HEK293T (cell line): ENCODE results near the gene MAGEA8.

Source experiments
- BHLHE40 ChIP-seq: fragments of 450-650 bp; IDR thresholded peaks from 2 replicates; pipeline ENCODE4 v1.6.1; 2016; ENCODE audit warnings: mild to moderate bottlenecking, moderate library complexity, borderline replicate concordance
- ELF4 ChIP-seq: fragments of 450-650 bp; IDR thresholded peaks from 2 replicates; pipeline ENCODE4 v1.6.1; 2017; ENCODE audit warnings: antibody characterized with exemption
- FOXK2 ChIP-seq: fragments of 450-650 bp; IDR thresholded peaks from 2 replicates; pipeline ENCODE4 v1.6.1; 2016; ENCODE audit warnings: mild to moderate bottlenecking
- HDGF ChIP-seq: fragments of 450-650 bp; IDR thresholded peaks from 2 replicates; pipeline ENCODE4 v1.6.1; 2017; ENCODE audit warnings: antibody characterized with exemption, borderline replicate concordance
- NFRKB ChIP-seq: fragments of 450-650 bp; IDR thresholded peaks from 2 replicates; pipeline ENCODE4 v1.6.1; 2016; ENCODE audit warnings: mild to moderate bottlenecking, moderate library complexity
- TARDBP ChIP-seq: fragments of 450-650 bp; IDR thresholded peaks from 2 replicates; pipeline ENCODE4 v1.6.1; 2016
- ZNF384 ChIP-seq: fragments of 450-650 bp; IDR thresholded peaks from 2 replicates; pipeline ENCODE4 v1.6.1; 2016

DNA sequence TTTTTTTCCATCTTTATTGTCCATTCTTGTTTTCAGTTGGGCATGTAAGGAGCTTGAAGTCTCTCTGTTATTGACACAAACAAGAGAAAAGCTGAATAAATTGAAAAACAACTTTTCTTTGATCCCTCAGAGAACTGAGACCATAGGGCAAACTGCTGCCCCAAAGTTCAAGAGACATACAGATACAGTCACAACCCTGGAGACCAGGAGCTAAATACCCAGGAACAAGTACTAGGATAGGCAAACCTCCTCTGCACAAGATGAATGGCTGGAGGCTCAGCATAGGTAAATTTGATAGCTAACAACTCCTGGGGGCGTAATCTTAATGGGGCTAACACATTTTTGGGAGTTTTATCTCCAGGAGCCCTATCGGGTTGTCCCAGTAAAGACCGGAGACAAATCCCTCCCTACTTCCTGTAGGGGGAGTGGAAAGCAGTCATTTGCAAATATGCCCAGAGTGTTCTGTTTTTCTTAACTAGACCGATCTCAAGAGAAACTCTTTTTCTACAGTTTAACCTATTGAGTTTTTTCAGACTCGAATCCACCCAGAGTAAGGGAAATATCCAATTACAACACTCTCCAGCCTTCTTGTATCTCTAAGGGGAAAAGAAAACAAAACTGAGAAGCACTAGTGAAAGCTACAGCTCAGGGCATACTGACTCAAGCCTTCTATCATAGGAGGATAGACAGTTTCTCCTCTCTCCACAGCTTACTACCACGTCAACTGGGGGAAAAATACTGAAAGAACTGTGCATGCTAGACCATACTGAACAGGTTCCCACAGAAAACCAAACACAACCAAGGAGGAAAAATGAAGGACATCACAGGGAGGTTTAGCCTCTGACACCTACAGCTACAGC lies 23.1 kb downstream of the MAGEA8 start:
- TF ChIP-seq ZNF384: no peak
- TF ChIP-seq FOXK2: no peak
- TF ChIP-seq ELF4: no peak
- TF ChIP-seq NFRKB: no peak
- no peak for TF ChIP-seq TARDBP
- no peak for TF ChIP-seq HDGF
- TF ChIP-seq BHLHE40: no peak
